Activated CD4-positive, alpha-beta memory T cell treated with anti-CD3 and anti-CD28 coated beads for 36 hours (primary cell): ENCODE measurements around the gene CCR5AS.
"Not testable (repeated sequence)": the region's sequence is repeated elsewhere in the genome, so short reads cannot be mapped to it uniquely, and the experiment has no call there.

ENCODE experiments used
- CTCF ChIA-PET: fragments of 350-600 bp; sonication (Branson Sonifier 250); formaldehyde crosslinking; loops from one replicate; lab custom pipeline; 2021; ENCODE audit warnings: antibody characterized with exemption, inconsistent platforms; lab: Charles Lee
- POLR2A ChIA-PET: fragments of 350-600 bp; sonication (Branson Sonifier 250); formaldehyde crosslinking; loops from one replicate; lab custom pipeline; 2021; ENCODE audit warnings: antibody characterized with exemption; lab: Charles Lee
- DNase-seq: peaks from one replicate; pipeline ENCODE4 v3.0.0-alpha.2; 2020
- H3K27ac Mint-ChIP-seq: one replicate; pipeline ENCODE4 v1.8.0; 2021; ENCODE audit warnings: mixed read lengths
- H3K27me3 Mint-ChIP-seq: one replicate; pipeline ENCODE4 v1.8.0; 2021; ENCODE audit warnings: mixed read lengths
- H3K36me3 Mint-ChIP-seq: one replicate; pipeline ENCODE4 v1.8.0; 2021; ENCODE audit warnings: mixed read lengths
- H3K4me1 Mint-ChIP-seq: one replicate; pipeline ENCODE4 v1.8.0; 2021; ENCODE audit warnings: low read depth, mixed read lengths
- H3K4me3 Mint-ChIP-seq: one replicate; pipeline ENCODE4 v1.8.0; 2021; ENCODE audit warnings: mild to moderate bottlenecking, mixed read lengths
- H3K9me3 Mint-ChIP-seq: one replicate; pipeline ENCODE4 v1.8.0; 2021; ENCODE audit warnings: mixed read lengths
- intact Hi-C: fragments of 100-400 bp; cut with micrococcal nuclease; formaldehyde crosslinking; loops from one replicate; pipeline ENCODE4 v1.15.1; 2023

CCR5AS gene

GRCh38 chr3:46442576-46443530 is 36.0 kb upstream of the CCR5AS start:
- Mint-ChIP-seq H3K4me3 (no peak overlapping the region), H3K4me1 (peaks cover 17% of the 10 kb centered on the region), H3K27me3 (no peaks in the 10 kb centered on the region), H3K36me3 (no peaks in the 10 kb centered on the region), H3K9me3 (no peaks in the 10 kb centered on the region), H3K27ac (no peak overlapping the region)
- no peak for DNase-seq
- intact Hi-C loops, result no loop called here
- POLR2A ChIA-PET, result no interaction called here
- CTCF ChIA-PET, result interaction anchor here (0.6 to 1.8 kb wide), 3 partner anchors 20 to 75 kb away, joined by 4 to 9 read pairs (median 5); no protein-coding TSS in a partner anchor

GRCh38 chr3:46440531-46441294 is 33.8 kb upstream of the CCR5AS start:
- CTCF ChIA-PET, result no interaction called here
- Mint-ChIP-seq H3K4me3 (no peak overlapping the region), H3K4me1 (peaks cover 17% of the 10 kb centered on the region), H3K27ac (no peak overlapping the region), H3K36me3 (no peaks in the 10 kb centered on the region), H3K9me3 (no peaks in the 10 kb centered on the region), H3K27me3 (no peaks in the 10 kb centered on the region)
- peak; percentile 47 for DNase-seq
- intact Hi-C loops, result loop anchor here (1.0 kb wide), 1 partner anchor 99 kb away; no protein-coding TSS in a partner anchor
- POLR2A ChIA-PET, result no interaction called here

- DNase-seq, result no peak
- POLR2A ChIA-PET, result no interaction called here
- CTCF ChIA-PET, result interaction anchor here (1.2 kb wide), 1 partner anchor 11 kb away, joined by 5 read pairs; no protein-coding TSS in a partner anchor
- intact Hi-C loops, result no loop called here
- Mint-ChIP-seq H3K4me1 (peaks cover 17% of the 10 kb centered on the region), H3K9me3 (no peaks in the 10 kb centered on the region), H3K27me3 (no peaks in the 10 kb centered on the region), H3K4me3 (no peak overlapping the region), H3K36me3 (no peaks in the 10 kb centered on the region), H3K27ac (no peak overlapping the region)
These were observed 32.0 kb upstream of the CCR5AS start for GRCh38 chr3:46438831-46439230.

GRCh38 chr3:46435081-46435726 is 28.3 kb upstream of the CCR5AS start:
- H3K4me1 Mint-ChIP-seq, result no peaks in the 10 kb centered on the region
- H3K36me3 Mint-ChIP-seq, result peaks cover 7% of the 10 kb centered on the region
- H3K27me3 Mint-ChIP-seq, result no peaks in the 10 kb centered on the region
- peaks cover 15% of the 10 kb centered on the region for H3K9me3 Mint-ChIP-seq
- no peak overlapping the region for H3K27ac Mint-ChIP-seq
- no peak for DNase-seq
- ChIA-PET POLR2A (no interaction called here), CTCF (interaction anchor here (1.5 kb wide), 1 partner anchor 14 kb away, joined by 4 read pairs; no protein-coding TSS in a partner anchor)
- no peak overlapping the region for H3K4me3 Mint-ChIP-seq
- intact Hi-C loops, result no loop called here

GRCh38 chr3:46433841-46434240 is 27.0 kb upstream of the CCR5AS start:
- POLR2A ChIA-PET, result no interaction called here
- CTCF ChIA-PET, result no interaction called here
- Mint-ChIP-seq H3K4me3 (no peak overlapping the region), H3K9me3 (peaks cover 15% of the 10 kb centered on the region), H3K27me3 (no peaks in the 10 kb centered on the region), H3K36me3 (peaks cover 7% of the 10 kb centered on the region), H3K4me1 (no peaks in the 10 kb centered on the region), H3K27ac (no peak overlapping the region)
- intact Hi-C loops, result no loop called here
- DNase-seq, result no peak

- intact Hi-C loops, H3K27me3 Mint-ChIP-seq, POLR2A ChIA-PET, H3K36me3 Mint-ChIP-seq, H3K27ac Mint-ChIP-seq, CTCF ChIA-PET, H3K4me3 Mint-ChIP-seq, H3K4me1 Mint-ChIP-seq, DNase-seq: not testable (repeated sequence)
- peaks cover 15% of the 10 kb centered on the region for H3K9me3 Mint-ChIP-seq
These were observed 26.3 kb upstream of the CCR5AS start for GRCh38 chr3:46433118-46433517.

- POLR2A ChIA-PET, CTCF ChIA-PET, H3K36me3 Mint-ChIP-seq: not testable (repeated sequence)
These were observed 25.0 kb upstream of the CCR5AS start for GRCh38 chr3:46431905-46432304.

GRCh38 chr3:46430879-46431278 is 24.0 kb upstream of the CCR5AS start:
- H3K36me3 Mint-ChIP-seq, H3K27me3 Mint-ChIP-seq, POLR2A ChIA-PET, DNase-seq, H3K4me1 Mint-ChIP-seq, H3K27ac Mint-ChIP-seq, intact Hi-C loops, H3K4me3 Mint-ChIP-seq: not testable (repeated sequence)
- peaks cover 15% of the 10 kb centered on the region for H3K9me3 Mint-ChIP-seq
- CTCF ChIA-PET, result interaction anchor here (0.8 kb wide), 1 partner anchor 57 kb away, joined by 3 read pairs; no protein-coding TSS in a partner anchor

More at GRCh38 chr3:46431905-46432304, 25.0 kb upstream of the CCR5AS start:
- intact Hi-C loops, H3K4me3 Mint-ChIP-seq, H3K27me3 Mint-ChIP-seq, DNase-seq, H3K4me1 Mint-ChIP-seq, H3K27ac Mint-ChIP-seq: not testable (repeated sequence)
- peaks cover 15% of the 10 kb centered on the region for H3K9me3 Mint-ChIP-seq

- Mint-ChIP-seq H3K4me3 (no peak overlapping the region), H3K9me3 (peaks cover 15% of the 10 kb centered on the region), H3K27ac (no peak overlapping the region), H3K27me3 (no peaks in the 10 kb centered on the region), H3K36me3 (peaks cover 7% of the 10 kb centered on the region), H3K4me1 (peaks cover 3% of the 10 kb centered on the region)
- ChIA-PET POLR2A (no interaction called here), CTCF (interaction anchor here (1.1 kb wide), 1 partner anchor 60 kb away, joined by 3 read pairs; no protein-coding TSS in a partner anchor)
- DNase-seq, result no peak
- intact Hi-C loops, result no loop called here
These were observed 22.8 kb upstream of the CCR5AS start for GRCh38 chr3:46429671-46430070.

- peaks cover 15% of the 10 kb centered on the region for H3K9me3 Mint-ChIP-seq
- ChIA-PET CTCF (interaction anchor here (1.1 kb wide), 1 partner anchor 60 kb away, joined by 3 read pairs; no protein-coding TSS in a partner anchor), POLR2A (no interaction called here)
- H3K27me3 Mint-ChIP-seq, result no peaks in the 10 kb centered on the region
- DNase-seq, result no peak
- H3K4me1 Mint-ChIP-seq, result peaks cover 3% of the 10 kb centered on the region
- intact Hi-C loops, result no loop called here
- H3K4me3 Mint-ChIP-seq, result no peak overlapping the region
- peaks cover 7% of the 10 kb centered on the region for H3K36me3 Mint-ChIP-seq
- no peak overlapping the region for H3K27ac Mint-ChIP-seq
These were observed 22.4 kb upstream of the CCR5AS start for GRCh38 chr3:46429250-46429649.

- ChIA-PET CTCF (interaction anchor here (0.6 to 1.1 kb wide), 2 partner anchors 61 to 202 kb away, joined by 3 read pairs; no protein-coding TSS in a partner anchor), POLR2A (no interaction called here)
- DNase-seq, result no peak
- Mint-ChIP-seq H3K27me3 (no peaks in the 10 kb centered on the region), H3K9me3 (peaks cover 15% of the 10 kb centered on the region), H3K36me3 (peaks cover 7% of the 10 kb centered on the region), H3K27ac (no peak overlapping the region), H3K4me1 (peaks cover 3% of the 10 kb centered on the region), H3K4me3 (no peak overlapping the region)
- intact Hi-C loops, result no loop called here
These were observed 21.3 kb upstream of the CCR5AS start for GRCh38 chr3:46427916-46428833.
